ENCODE measurements around the gene TTC34.

Gene TTC34

GRCh38 chr1:2828586-2829250 is 27.2 kb upstream of the TTC34 start:
- H3K27ac ChIP-seq, result no peak overlapping the region
- TF ChIP-seq, protein P1, sequence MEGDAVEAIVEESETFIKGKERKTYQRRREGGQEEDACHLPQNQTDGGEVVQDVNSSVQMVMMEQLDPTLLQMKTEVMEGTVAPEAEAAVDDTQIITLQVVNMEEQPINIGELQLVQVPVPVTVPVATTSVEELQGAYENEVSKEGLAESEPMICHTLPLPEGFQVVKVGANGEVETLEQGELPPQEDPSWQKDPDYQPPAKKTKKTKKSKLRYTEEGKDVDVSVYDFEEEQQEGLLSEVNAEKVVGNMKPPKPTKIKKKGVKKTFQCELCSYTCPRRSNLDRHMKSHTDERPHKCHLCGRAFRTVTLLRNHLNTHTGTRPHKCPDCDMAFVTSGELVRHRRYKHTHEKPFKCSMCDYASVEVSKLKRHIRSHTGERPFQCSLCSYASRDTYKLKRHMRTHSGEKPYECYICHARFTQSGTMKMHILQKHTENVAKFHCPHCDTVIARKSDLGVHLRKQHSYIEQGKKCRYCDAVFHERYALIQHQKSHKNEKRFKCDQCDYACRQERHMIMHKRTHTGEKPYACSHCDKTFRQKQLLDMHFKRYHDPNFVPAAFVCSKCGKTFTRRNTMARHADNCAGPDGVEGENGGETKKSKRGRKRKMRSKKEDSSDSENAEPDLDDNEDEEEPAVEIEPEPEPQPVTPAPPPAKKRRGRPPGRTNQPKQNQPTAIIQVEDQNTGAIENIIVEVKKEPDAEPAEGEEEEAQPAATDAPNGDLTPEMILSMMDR (IDR thresholded peaks at IDR 0.05), result no peak
- no peak for TF ChIP-seq ZFX (IDR thresholded peaks at IDR 0.05; ENCODE audit: borderline replicate concordance)

DNA sequence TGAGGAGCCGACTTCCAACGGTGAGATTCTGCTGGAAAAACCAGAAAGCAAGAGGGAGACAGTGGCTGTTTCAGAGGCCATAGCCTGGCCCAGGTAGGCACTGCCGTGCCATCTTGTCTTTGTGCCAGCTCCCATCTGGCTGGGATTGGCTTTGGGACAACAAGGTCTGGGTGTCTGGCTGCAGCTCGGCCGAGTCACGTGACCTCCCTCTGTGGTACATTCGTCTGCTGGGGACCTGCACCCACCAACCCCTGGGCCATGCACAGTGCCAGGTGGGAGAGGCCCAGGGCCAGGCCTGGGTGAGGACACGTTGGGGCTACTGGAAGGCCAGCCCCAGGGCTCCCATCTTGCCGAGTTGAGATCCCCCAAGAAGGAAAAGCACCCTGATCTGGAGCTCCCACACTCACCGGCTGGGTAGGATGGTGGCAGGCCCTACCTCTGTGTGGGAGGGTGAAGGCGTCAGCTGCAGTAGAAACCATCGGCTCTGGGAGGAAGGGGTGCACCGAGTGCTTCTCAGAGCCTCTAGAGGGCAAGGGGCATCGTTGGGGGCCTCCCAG is 25.3 kb upstream of the TTC34 start:
- no peak overlapping the region for H3K27ac ChIP-seq
- TF ChIP-seq, protein P1 (IDR thresholded peaks at IDR 0.05), result no peak
- TF ChIP-seq ZFX (IDR thresholded peaks at IDR 0.05; ENCODE audit: borderline replicate concordance), result no peak

GRCh38 chr1:2826316-2826715 is 24.8 kb upstream of the TTC34 start:
- H3K27ac ChIP-seq, result no peak overlapping the region
- TF ChIP-seq, protein P1 (IDR thresholded peaks at IDR 0.05), result no peak
- no peak for TF ChIP-seq ZFX (IDR thresholded peaks at IDR 0.05; ENCODE audit: borderline replicate concordance)

GRCh38 chr1:2825487-2826189 is 24.1 kb upstream of the TTC34 start:
- TF ChIP-seq, protein P1 (IDR thresholded peaks at IDR 0.05), result no peak
- TF ChIP-seq ZFX (IDR thresholded peaks at IDR 0.05; ENCODE audit: borderline replicate concordance), result no peak
- no peak overlapping the region for H3K27ac ChIP-seq

GRCh38 chr1:2824999-2825398 is 23.5 kb upstream of the TTC34 start:
- no peak for TF ChIP-seq ZFX (IDR thresholded peaks at IDR 0.05; ENCODE audit: borderline replicate concordance)
- TF ChIP-seq, protein P1 (IDR thresholded peaks at IDR 0.05), result no peak
- H3K27ac ChIP-seq, result no peak overlapping the region

DNA sequence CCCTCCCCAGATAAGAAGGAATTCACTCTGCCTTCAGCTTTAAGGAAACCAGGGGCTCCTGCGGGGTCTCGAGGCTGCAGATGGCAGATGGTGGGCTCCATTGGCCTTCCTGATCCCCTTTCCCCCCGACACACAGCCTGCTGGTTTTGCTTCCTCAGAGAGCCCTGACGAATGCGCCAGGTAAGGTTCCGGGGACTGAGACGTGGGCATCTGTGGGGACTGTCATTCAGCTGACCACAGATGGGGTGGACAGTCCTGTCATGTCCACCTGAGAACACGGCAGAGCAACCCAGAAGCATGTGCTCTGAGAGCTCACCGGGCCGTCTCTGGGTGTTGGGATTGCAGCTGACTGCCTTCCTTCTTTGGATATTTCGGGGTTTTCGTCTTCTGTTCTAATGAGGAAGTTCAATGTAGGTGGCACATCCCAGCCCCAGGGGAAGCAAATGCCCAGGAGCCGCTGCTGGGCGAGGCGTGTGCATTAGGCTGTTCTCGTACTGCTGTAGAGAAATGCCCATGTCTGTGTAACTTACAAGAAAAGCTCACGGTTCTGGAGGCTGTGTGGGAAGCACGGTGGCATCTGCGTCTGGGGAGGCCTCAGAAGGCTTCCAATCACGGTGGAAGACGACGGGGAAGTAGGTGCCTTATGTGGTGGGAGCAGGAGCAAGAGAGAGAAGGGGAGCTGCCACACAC is 22.6 kb upstream of the TTC34 start:
- no peak for TF ChIP-seq ZFX (IDR thresholded peaks at IDR 0.05; ENCODE audit: borderline replicate concordance)
- TF ChIP-seq, protein P1 (IDR thresholded peaks at IDR 0.05), result no peak
- H3K27ac ChIP-seq, result no peak overlapping the region
